ENCODE measurements around the gene LYL1.

LYL1 gene

GRCh38 chr19:13104360-13104847 lies 1.7 kb upstream of the LYL1 start:
- no peak for DNase-seq

- DNase-seq: no peak
Observed at GRCh38 chr19:13103581-13104359, 1.1 kb upstream of the LYL1 start.

GRCh38 chr19:13102416-13102665 lies 317 bp downstream of the LYL1 start:
- no peak for DNase-seq

- no peak for DNase-seq
Observed at GRCh38 chr19:13101590-13102415, 855 bp downstream of the LYL1 start.

GRCh38 chr19:13100841-13101589 lies 1.6 kb downstream of the LYL1 start:
- DNase-seq: no peak

- no peak for DNase-seq
Observed at GRCh38 chr19:13100031-13100588, 2.5 kb downstream of the LYL1 start.

GRCh38 chr19:13099073-13099999 lies 3.3 kb downstream of the LYL1 start:
- DNase-seq: peak; percentile 29

GRCh38 chr19:13098277-13099072 lies 4.2 kb downstream of the LYL1 start:
- DNase-seq: no peak

- no peak for DNase-seq
Observed at GRCh38 chr19:13097463-13098258, 5.0 kb downstream of the LYL1 start.

GRCh38 chr19:13097033-13097462 lies 5.6 kb downstream of the LYL1 start:
- no peak for DNase-seq

- DNase-seq: no peak
Observed at GRCh38 chr19:13095934-13096927, 6.4 kb downstream of the LYL1 start.

GRCh38 chr19:13095393-13095784 lies 7.3 kb downstream of the LYL1 start:
- no peak for DNase-seq

GRCh38 chr19:13094771-13095392 lies 7.8 kb downstream of the LYL1 start:
- no peak for DNase-seq

GRCh38 chr19:13094106-13094504 lies 8.6 kb downstream of the LYL1 start:
- no peak for DNase-seq

GRCh38 chr19:13093407-13094105 lies 9.1 kb downstream of the LYL1 start:
- DNase-seq: peak; percentile 70

- DNase-seq: no peak
Observed at GRCh38 chr19:13092606-13093235, 9.9 kb downstream of the LYL1 start.

- DNase-seq: no peak
Observed at GRCh38 chr19:13092158-13092543, 10.5 kb downstream of the LYL1 start.
